Urinary bladder (tissue), 4 donors: ENCODE data around the gene GPRIN1. TPM values are rescaled to one million over a fixed set of nuclear protein-coding genes. Genes with fewer than 3 reads are reported as not detected.

Source experiments
- DNase-seq: peaks from one replicate; pipeline ENCODE4 v3.0.0-alpha.2; 2015; ENCODE audit errors: extremely low spot score
- H3K27ac ChIP-seq: one replicate; pipeline ENCODE4 v1.5.1; 2013; ENCODE audit warnings: low read depth, mild to moderate bottlenecking, moderate library complexity
- H3K36me3 ChIP-seq: one replicate; pipeline ENCODE4 v1.6.1; 2013; ENCODE audit warnings: mild to moderate bottlenecking, moderate library complexity; ENCODE audit not compliant: insufficient read depth
- H3K4me1 ChIP-seq: one replicate; pipeline ENCODE4 v1.6.1; 2013; ENCODE audit warnings: mild to moderate bottlenecking, moderate library complexity; ENCODE audit not compliant: insufficient read depth
- H3K4me3 ChIP-seq: one replicate; pipeline ENCODE4 v1.5.1; 2013; ENCODE audit warnings: low read depth, low read length
- WGBS: extraction: QIAGEN DNeasy Blood & Tissue Kit; methylation state at CpG from one replicate; pipeline ENCODE4 v1.1.7; 2013; 5-methylcytosine and 5-hydroxymethylcytosine counted together
- polyA plus RNA-seq: library from polyadenylated mRNA; stranded (reverse); fragments of 200-250 nt; gene quantifications from one replicate; pipeline ENCODE4 v1.2.3, GENCODE V29; 2013
- total RNA-seq: library from RNA; depleted of rRNA; stranded (reverse); fragments of >200 nt; gene quantifications from one replicate; pipeline ENCODE4 v1.2.3, GENCODE V29; 2014
- donor health status: healthy with polysubstance abuse.
- donor health status: healthy.

The GPRIN1 gene
- total and polyA plus RNA-seq, 2 donors = 0.42 to 1.3 TPM

DNA sequence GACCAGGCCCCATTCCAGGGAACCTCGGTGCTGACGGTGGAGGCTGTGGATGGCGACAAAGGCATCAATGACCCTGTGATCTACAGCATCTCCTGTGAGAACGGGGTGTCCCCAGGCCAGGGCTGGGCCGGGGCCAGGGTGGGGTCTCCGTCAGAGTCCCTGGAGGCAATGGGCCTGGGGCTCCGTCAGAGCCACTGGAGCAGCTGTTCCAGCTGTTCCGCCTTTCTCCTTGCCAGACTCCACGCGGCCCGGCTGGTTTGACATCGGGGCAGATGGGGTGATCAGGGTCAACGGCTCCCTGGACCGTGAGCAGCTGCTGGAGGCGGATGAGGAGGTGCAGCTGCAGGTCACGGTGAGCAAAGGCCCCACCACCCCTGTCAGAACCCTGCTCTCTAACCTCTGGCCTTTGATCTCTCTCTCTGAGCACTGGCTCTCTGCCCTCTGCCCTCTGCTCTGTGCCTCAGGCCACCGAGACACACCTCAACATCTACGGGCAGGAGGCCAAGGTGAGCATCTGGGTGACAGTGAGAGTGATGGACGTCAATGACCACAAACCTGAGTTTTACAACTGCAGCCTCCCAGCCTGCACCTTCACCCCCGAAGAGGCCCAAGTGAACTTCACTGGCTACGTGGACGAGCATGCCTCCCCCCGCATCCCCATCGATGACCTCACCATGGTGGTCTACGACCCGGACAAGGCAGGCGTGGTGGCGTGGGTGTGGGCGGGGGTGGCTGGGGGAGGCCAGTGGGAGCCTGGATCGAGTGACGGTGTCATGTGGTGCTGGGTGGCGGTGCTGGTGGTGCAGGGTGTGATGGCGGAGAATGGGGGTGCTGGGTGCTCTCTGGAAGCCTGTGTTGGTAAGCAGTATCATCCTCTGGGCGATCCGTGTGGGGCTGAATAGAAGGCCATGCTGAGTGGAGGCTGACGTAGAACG, 34.2 kb downstream of the GPRIN1 start:
- Histone ChIP-seq H3K36me3 (no peaks in the 10 kb centered on the region), H3K4me3 (no peak overlapping the region), H3K4me1 (no peaks in the 10 kb centered on the region), H3K27ac (no peak overlapping the region)
- 82% methylated on average over 37 of the region's 37 CpGs for WGBS
- no peak for DNase-seq

DNA sequence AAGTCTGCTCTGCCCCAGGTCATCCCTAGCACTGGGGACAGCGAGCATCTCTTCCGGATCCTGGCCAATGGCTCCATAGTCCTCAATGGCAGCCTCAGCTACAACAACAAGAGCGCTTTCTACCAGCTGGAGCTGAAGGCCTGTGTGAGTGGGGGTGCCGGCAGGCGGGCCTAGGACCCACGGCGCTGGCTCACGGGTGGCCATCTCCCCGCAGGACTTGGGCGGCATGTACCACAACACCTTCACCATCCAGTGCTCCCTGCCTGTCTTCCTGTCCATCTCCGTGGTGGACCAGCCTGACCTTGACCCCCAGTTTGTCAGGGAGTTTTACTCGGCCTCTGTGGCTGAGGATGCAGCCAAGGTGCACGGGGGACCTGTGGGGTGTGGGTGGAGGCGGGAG, 34.9 kb downstream of the GPRIN1 start:
- Histone ChIP-seq H3K27ac (no peak overlapping the region), H3K4me1 (no peaks in the 10 kb centered on the region), H3K36me3 (no peaks in the 10 kb centered on the region), H3K4me3 (no peak overlapping the region)
- DNase-seq = no peak
- 87% methylated on average over 14 of the region's 14 CpGs for WGBS

DNA sequence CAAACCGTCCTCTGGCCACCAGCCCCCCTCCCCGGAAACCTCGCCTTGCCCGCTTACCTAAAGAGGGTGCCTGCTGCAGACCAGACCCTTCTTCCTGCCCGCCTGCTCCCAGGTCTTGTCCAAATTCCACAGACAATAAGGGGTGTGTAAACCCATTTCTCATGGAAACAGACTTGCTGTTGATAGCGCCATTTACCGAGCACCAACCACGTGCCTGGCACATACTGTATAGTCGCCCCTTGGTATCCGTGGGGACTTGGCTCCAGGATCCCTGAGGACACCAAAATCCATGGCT, 35.7 kb downstream of the GPRIN1 start:
- Histone ChIP-seq H3K27ac (no peak overlapping the region), H3K4me3 (no peak overlapping the region), H3K4me1 (no peaks in the 10 kb centered on the region), H3K36me3 (no peaks in the 10 kb centered on the region)
- no peak for DNase-seq
- 51% methylated on average over 10 of the region's 10 CpGs for WGBS

DNA sequence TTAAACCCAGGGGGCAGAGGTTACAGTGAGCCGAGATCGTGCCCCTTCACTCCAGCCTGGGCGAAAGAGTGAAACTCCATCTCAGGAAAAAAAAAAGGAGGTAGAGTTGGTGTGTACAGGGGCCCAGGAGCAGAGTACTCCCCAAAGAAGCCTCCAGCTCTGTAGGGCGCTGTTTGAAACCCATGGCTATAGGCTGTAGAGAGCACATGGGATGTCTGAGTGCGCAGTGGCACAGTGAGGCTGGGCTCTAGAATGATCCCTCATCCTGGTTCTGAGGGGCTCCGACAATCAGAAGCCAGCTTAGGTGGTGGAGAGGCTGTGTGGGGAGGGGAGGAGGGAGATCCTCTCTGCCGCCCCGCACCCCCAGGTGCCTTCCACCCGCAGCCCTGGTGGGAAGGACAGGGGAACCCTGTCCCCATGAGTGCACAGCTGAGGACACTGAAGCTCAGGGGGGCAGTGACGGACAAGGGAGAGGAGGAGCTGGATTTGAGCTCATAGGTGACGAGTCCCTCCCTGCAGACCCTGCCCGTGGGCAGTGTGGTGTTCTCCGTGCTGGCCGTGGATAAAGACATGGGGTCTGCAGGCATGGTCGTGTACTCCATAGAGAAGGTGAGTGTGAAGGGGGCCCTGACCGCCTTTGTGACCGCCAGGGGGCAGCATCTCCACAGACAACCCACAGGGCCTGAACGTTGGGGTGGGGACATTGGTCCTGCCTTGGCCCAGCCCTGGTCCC, 36.2 kb downstream of the GPRIN1 start:
- WGBS = 38% methylated on average over 18 of the region's 18 CpGs
- no peak for DNase-seq
- Histone ChIP-seq H3K27ac (no peak overlapping the region), H3K4me3 (no peak overlapping the region), H3K4me1 (no peaks in the 10 kb centered on the region), H3K36me3 (no peaks in the 10 kb centered on the region)

DNA sequence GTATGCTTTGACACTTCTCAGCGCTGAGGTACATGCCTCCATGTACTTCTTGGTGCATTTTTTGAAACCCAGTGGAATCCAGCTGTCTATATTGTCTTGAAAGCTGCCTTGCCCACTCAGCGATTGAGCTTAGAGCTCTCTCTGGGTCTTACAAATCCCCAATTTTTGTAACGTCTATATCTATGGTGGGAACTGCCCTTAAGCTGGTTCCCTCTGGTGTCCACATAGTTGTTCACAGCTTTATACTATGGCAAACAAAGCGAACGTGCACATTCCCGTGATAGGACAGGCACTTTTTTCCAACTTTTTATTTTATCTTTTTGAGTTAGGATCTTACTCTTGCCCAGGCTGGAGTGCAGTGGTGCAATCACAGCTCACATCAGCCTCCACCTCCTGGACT, 39.9 kb downstream of the GPRIN1 start:
- Histone ChIP-seq H3K4me1 (no peaks in the 10 kb centered on the region), H3K36me3 (no peaks in the 10 kb centered on the region), H3K27ac (no peak overlapping the region), H3K4me3 (no peak overlapping the region)
- WGBS = 51% methylated on average over 6 of the region's 6 CpGs
- no peak for DNase-seq

DNA sequence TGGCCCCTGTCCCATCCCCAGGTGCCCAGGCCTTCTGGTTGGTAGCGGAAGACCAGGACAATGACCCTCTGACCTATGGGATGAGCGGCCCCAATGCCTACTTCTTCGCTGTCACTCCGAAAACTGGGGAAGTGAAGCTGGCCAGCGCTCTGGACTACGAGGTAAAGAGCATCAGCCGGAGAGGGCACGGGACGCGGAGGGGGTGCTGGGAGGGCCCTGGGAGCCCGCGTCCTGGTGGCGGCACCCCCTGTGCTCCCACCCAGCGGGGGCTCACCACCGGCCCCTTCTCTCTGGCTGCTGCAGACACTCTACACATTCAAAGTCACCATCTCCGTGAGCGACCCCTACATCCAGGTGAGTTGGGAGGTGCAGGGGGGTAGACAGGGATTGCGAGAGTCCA, 41.3 kb downstream of the GPRIN1 start:
- H3K4me3 ChIP-seq = no peak overlapping the region
- 78% methylated on average over 18 of the region's 18 CpGs for WGBS
- no peak overlapping the region for H3K27ac ChIP-seq
- no peak for DNase-seq
- no peaks in the 10 kb centered on the region for H3K36me3 ChIP-seq
- H3K4me1 ChIP-seq = no peaks in the 10 kb centered on the region

DNA sequence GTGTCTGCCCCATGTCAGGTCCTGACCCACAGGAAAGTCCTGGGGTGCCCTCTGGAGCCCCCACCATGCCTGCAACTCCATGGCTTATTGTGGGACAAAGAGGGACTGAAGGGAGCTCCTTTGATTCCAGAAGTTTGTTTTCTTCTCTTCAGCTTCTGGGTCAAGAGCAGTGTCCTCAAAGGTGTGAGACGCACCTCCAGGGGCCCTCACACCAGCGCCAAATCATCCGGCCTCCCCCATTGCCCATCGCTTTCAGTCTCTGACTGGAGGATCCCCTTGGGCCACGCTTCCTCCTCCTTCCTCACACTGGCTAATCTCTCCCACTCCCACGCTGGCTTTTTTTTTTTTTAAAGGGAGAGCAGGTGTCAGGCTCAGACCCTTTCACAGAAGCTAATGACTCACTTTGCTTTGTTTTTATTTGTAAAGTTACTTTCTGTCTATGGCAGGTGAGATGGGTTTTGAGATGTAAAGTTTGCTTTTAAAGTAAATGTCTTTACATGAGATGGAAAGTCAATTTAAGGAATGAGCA, 44.1 kb downstream of the GPRIN1 start:
- H3K36me3 ChIP-seq = no peaks in the 10 kb centered on the region
- no peak overlapping the region for H3K4me3 ChIP-seq
- 55% methylated on average over 6 of the region's 6 CpGs for WGBS
- no peaks in the 10 kb centered on the region for H3K4me1 ChIP-seq
- no peak overlapping the region for H3K27ac ChIP-seq
- DNase-seq = no peak

DNA sequence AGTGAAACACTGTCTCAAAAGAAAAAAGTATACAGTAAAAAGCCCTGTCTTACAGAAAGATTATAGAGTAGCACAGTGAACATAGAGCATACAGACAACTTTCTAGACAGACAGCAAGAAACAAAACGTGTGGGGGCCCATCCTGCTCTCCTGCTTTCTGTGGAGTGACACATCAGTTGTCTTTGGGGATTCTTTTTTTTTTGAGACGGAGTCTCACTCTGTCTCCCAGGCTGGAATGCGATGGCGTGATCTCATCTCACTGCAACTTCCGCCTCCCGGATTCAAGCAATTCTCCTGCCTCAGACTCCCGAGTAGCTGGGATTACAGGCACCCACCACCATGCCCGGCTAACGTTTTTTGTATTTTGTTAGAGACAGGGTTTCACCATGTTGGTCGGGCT, 46.0 kb downstream of the GPRIN1 start:
- H3K4me3 ChIP-seq = no peak overlapping the region
- no peak for DNase-seq
- H3K4me1 ChIP-seq = no peaks in the 10 kb centered on the region
- no peaks in the 10 kb centered on the region for H3K36me3 ChIP-seq
- WGBS = 69% methylated on average over 10 of the region's 10 CpGs
- H3K27ac ChIP-seq = no peak overlapping the region

DNA sequence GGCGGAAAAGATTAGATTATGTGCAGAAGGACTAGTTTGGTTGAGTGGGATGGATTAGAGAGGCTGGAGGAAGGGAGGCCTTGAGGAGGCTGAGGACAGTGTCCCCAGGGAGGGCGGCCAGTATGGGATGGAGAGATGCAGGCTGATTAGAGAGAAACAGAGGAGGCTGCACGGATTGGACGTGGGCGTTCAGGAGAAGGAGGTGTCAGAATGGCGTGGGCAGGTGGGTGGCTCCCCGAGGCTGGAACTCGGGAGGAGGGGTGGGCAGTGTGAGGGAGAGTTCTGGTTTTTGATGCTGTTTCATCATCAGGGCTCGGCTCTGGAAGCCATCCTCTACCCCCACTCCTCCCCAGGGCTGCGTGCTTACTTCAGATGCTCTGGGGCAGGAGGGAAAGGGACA, 47.8 kb downstream of the GPRIN1 start:
- DNase-seq = no peak
- WGBS = 62% methylated on average over 10 of the region's 10 CpGs
- H3K27ac ChIP-seq = no peak overlapping the region
- no peaks in the 10 kb centered on the region for H3K4me1 ChIP-seq
- no peaks in the 10 kb centered on the region for H3K36me3 ChIP-seq
- H3K4me3 ChIP-seq = no peak overlapping the region

DNA sequence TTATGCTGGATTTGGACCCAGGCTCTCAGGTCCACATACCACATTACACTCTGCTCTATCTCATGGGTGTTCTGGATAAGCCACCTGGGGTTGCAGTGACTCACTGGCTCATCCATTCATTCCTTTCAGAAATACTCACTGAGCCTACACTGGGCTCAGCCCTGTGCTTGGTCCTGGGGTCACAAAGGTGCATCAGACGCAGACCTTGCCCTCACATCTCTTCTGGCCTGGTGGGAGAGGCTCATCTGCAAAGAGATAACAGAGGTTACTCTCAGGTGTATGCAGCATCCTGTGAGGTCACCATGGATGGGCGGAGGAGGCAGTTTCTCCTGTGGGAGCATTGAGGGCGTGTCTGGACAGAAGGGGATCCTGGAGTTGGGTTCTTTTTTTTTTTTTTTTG, 48.7 kb downstream of the GPRIN1 start:
- Histone ChIP-seq H3K4me1 (no peaks in the 10 kb centered on the region), H3K36me3 (no peaks in the 10 kb centered on the region), H3K27ac (no peak overlapping the region), H3K4me3 (no peak overlapping the region)
- 89% methylated on average over 3 of the region's 3 CpGs for WGBS
- DNase-seq = no peak

DNA sequence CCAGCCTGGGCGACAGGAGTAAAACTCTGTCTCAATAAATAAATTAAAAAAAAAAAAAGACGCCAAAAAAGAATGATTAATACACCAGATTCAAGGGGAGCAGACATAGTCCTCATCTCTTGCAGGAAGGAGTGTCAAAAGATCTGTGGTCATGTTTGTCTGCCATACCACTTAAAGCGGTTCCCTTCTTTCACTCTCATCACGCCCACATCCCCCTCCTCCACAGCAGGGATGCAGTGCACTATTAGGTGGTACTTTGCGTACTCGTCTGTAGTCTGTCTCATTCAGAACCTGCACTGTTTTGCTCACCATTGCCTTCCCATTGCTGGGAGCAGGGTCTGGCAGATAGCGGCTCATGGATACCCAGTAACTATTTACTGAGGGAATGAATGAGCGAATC, 49.6 kb downstream of the GPRIN1 start:
- WGBS = 73% methylated on average over 8 of the region's 8 CpGs
- H3K36me3 ChIP-seq = no peaks in the 10 kb centered on the region
- no peak for DNase-seq
- H3K27ac ChIP-seq = no peak overlapping the region
- no peak overlapping the region for H3K4me3 ChIP-seq
- H3K4me1 ChIP-seq = no peaks in the 10 kb centered on the region

DNA sequence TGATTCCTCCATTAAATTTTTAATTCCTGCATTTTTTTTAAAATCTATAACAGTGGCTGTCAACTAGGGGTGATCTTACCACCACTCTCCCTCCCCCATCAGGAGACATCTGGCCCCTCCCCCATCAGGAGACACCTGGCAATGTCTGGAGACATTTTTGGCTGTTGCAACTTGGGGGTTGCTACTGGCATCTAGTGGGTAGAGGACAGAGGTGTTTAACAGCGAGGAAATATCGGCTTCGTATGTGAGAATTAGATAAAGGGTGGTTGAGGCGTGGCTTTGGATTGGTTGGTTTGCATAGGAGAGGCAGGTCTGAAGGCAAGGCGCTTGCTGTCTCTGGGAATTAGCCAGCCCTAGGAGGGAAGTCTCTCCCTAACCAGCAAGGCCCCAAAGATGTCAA, 50.3 kb downstream of the GPRIN1 start:
- no peak for DNase-seq
- no peak overlapping the region for H3K27ac ChIP-seq
- H3K4me3 ChIP-seq = no peak overlapping the region
- H3K36me3 ChIP-seq = no peaks in the 10 kb centered on the region
- H3K4me1 ChIP-seq = no peaks in the 10 kb centered on the region
- WGBS = 49% methylated on average over 5 of the region's 5 CpGs

DNA sequence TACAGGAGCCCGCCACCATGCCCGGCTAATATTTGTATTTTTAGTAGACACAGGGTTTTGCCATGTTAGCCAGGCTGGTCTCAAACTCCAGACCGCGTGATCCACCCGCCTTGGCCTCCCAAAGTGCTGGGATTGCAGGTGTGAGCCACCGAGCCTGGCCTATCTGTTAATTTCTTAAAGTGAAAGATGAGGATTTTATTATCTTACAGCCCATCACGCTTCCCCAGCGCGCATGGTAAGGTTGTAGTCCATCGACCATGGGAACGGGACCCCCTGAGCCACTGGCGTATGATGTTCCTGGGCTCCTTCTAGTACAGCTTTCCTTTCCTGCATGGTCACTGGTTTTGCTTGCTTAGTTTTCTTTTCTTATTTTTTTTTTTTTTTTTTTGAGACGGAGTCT, 52.1 kb downstream of the GPRIN1 start:
- no peaks in the 10 kb centered on the region for H3K4me1 ChIP-seq
- no peaks in the 10 kb centered on the region for H3K36me3 ChIP-seq
- 96% methylated on average over 13 of the region's 13 CpGs for WGBS
- H3K4me3 ChIP-seq = no peak overlapping the region
- H3K27ac ChIP-seq = no peak overlapping the region
- no peak for DNase-seq
